ENCODE measurements around the gene RARRES1. TPM values are rescaled to one million over a fixed set of nuclear protein-coding genes. Genes with fewer than 3 reads are reported as not detected.
A peak's percentile ranks its signal among the peaks of the same experiment; 100 is the strongest.
"Not testable (repeated sequence)": the region's sequence is repeated elsewhere in the genome, so short reads cannot be mapped to it uniquely, and the experiment has no call there.

RARRES1 gene
- total RNA-seq, 1 experiment from 2014 or later: 0.73 TPM

DNA sequence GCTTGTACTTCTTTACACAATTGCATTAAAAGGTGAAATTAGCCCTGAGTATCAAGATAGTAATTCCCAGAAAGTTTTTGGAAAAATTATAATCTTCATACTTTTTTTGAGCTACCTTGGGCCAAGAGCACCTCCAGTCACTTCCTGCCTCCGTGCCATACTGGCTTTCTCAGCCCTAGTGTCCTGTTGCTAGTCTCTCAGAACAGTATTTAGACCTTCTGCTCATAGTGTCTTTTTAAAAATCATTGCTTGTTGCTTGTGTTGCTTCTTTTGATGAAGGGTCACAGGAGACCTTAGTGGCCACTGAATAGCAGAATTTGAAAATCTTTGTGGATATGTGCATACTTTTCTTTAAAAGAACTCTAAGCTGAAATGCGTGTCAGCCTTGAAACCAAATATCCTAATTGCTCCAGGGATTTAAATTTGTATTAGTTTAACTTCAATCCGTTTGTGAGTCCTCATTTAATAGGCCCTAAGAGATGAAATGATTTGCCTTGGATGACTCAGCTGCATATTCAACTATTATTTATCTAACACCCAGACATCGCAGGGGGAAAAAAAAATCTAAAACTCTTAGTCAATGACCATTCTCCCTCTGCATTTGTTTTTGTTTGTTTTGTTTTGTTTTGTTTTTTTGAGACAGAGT, 30.7 kb downstream of the RARRES1 start:
- Histone ChIP-seq H3K36me3 (ENCODE audit: low read depth, low read length) (no peaks in the 10 kb centered on the region), H3K4me3 (ENCODE audit: low read length) (no peak overlapping the region), H3K27ac (ENCODE audit: low read length) (peak overlapping the region; percentile 96), H3K9me2 (replicated peaks; ENCODE audit: low read length) (no peaks in the 10 kb centered on the region), H3K4me2 (ENCODE audit: low read length) (peak overlapping the region; percentile 52), H3K9ac (ENCODE audit: low read length) (peak overlapping the region; percentile 77), H3K27me3 (ENCODE audit: low read length) (no peaks in the 10 kb centered on the region), H3K79me2 (ENCODE audit: low read length) (peaks cover 26% of the 10 kb centered on the region), H3K4me1 (ENCODE audit: insufficient read depth, low read length) (peaks cover 78% of the 10 kb centered on the region), H4K20me1 (ENCODE audit: low read length) (no peaks in the 10 kb centered on the region), H2AFZ (ENCODE audit: low read length) (no peak overlapping the region), H3F3A (ENCODE audit: low read length, unreplicated experiment) (peaks cover 11% of the 10 kb centered on the region), H3K9me3 (ENCODE audit: low read length) (no peaks in the 10 kb centered on the region)
- DNase-seq (peak; percentile 62), ATAC-seq (peak; percentile 44)
- CTCF ChIA-PET: no interaction called here
- TF ChIP-seq EZH2phosphoT487 (IDR thresholded peaks at IDR 0.05; ENCODE audit: borderline replicate concordance, low read length) (no peak), EZH2 (IDR thresholded peaks at IDR 0.05; ENCODE audit: low read length, unreplicated experiment) (no peak)
- TF ChIP-seq, protein P1, sequence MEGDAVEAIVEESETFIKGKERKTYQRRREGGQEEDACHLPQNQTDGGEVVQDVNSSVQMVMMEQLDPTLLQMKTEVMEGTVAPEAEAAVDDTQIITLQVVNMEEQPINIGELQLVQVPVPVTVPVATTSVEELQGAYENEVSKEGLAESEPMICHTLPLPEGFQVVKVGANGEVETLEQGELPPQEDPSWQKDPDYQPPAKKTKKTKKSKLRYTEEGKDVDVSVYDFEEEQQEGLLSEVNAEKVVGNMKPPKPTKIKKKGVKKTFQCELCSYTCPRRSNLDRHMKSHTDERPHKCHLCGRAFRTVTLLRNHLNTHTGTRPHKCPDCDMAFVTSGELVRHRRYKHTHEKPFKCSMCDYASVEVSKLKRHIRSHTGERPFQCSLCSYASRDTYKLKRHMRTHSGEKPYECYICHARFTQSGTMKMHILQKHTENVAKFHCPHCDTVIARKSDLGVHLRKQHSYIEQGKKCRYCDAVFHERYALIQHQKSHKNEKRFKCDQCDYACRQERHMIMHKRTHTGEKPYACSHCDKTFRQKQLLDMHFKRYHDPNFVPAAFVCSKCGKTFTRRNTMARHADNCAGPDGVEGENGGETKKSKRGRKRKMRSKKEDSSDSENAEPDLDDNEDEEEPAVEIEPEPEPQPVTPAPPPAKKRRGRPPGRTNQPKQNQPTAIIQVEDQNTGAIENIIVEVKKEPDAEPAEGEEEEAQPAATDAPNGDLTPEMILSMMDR (conservative IDR thresholded peaks at IDR 0.05; ENCODE audit: low read depth, low read length): no peak
- POLR2A ChIA-PET (ENCODE audit: unreplicated experiment): interaction anchor here (0.9 kb wide), 1 partner anchor 131 kb away, joined by 3 read pairs; the partner anchor contains the start of gene MLF1
- BruUV-seq (replicated peaks): no TSS peak
- intact Hi-C loops (cut with micrococcal nuclease): no loop called here

DNA sequence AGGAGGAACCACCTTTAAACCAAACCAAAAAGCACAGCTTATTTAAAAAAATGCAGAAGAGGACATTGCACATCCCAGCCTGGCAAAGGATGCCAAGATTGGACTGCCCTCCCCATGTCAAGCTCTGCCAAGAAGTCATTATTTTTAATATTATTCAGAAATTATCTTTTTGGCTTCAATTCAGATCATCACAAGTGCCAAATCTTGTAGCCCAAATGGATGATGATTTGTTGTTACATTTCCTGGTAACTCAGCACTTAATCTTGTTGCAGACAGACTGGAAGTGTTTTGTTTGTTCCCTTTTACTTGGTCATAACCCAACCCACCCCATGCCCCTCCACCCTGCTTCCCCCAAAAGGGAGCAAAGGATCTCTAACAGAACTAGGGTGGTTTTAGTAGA, 31.7 kb downstream of the RARRES1 start:
- Histone ChIP-seq H3K9me2 (replicated peaks; ENCODE audit: low read length) (no peaks in the 10 kb centered on the region), H3K4me1 (ENCODE audit: insufficient read depth, low read length) (peaks cover 71% of the 10 kb centered on the region), H3K27ac (ENCODE audit: low read length) (peak overlapping the region; percentile 96), H2AFZ (ENCODE audit: low read length) (no peak overlapping the region), H4K20me1 (ENCODE audit: low read length) (no peaks in the 10 kb centered on the region), H3K4me3 (ENCODE audit: low read length) (no peak overlapping the region), H3K36me3 (ENCODE audit: low read depth, low read length) (no peaks in the 10 kb centered on the region), H3K79me2 (ENCODE audit: low read length) (peaks cover 20% of the 10 kb centered on the region), H3K27me3 (ENCODE audit: low read length) (no peaks in the 10 kb centered on the region), H3K9me3 (ENCODE audit: low read length) (no peaks in the 10 kb centered on the region), H3K9ac (ENCODE audit: low read length) (peak overlapping the region; percentile 74; the same call in 1 of the 2 replicates), H3K4me2 (ENCODE audit: low read length) (peak overlapping the region; percentile 33), H3F3A (ENCODE audit: low read length, unreplicated experiment) (peaks cover 11% of the 10 kb centered on the region)
- BruUV-seq (replicated peaks): no TSS peak
- intact Hi-C loops (cut with micrococcal nuclease): no loop called here
- ChIA-PET POLR2A (ENCODE audit: unreplicated experiment) (no interaction called here), CTCF (interaction anchor here (1.1 kb wide), 1 partner anchor 41 kb away, joined by 3 read pairs; no protein-coding TSS in a partner anchor)
- peak; percentile 53 for DNase-seq
- ATAC-seq: no peak
- TF ChIP-seq EZH2 (IDR thresholded peaks at IDR 0.05; ENCODE audit: low read length, unreplicated experiment) (no peak), EZH2phosphoT487 (IDR thresholded peaks at IDR 0.05; ENCODE audit: borderline replicate concordance, low read length) (no peak)
- TF ChIP-seq, protein P1 (conservative IDR thresholded peaks at IDR 0.05; ENCODE audit: low read depth, low read length): no peak

DNA sequence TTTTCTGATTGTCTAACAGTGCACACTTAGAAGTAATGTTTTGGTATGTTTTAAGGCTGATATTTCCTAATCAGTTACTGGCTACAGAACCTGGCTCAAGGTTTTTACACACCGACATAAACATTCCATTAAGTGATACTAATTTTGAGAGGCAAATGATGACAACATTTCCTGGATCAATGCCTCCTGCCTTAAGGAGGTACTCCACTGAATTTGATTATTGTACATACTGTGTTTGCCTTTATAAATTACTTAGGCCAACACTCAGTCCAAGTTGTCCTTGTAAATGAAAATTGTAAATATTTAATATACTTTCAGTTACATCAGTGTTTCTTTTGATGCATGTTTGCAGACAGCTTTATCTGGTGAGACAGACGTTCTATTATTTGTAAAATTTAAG, 35.6 kb downstream of the RARRES1 start:
- Histone ChIP-seq H3K27me3 (ENCODE audit: low read length) (no peaks in the 10 kb centered on the region), H3K9ac (ENCODE audit: low read length) (0 out of 2 replicates have a peak overlapping the region, but pooled peaks have one; percentile 16), H3K9me3 (ENCODE audit: low read length) (no peaks in the 10 kb centered on the region), H3K9me2 (replicated peaks; ENCODE audit: low read length) (no peaks in the 10 kb centered on the region), H3F3A (ENCODE audit: low read length, unreplicated experiment) (peaks cover 11% of the 10 kb centered on the region), H3K4me1 (ENCODE audit: insufficient read depth, low read length) (peaks cover 32% of the 10 kb centered on the region), H3K79me2 (ENCODE audit: low read length) (peaks cover 4% of the 10 kb centered on the region; the same call in 1 of the 2 replicates), H3K4me3 (ENCODE audit: low read length) (no peak overlapping the region), H3K27ac (ENCODE audit: low read length) (peak overlapping the region; percentile 45), H3K4me2 (ENCODE audit: low read length) (peak overlapping the region; percentile 41; the same call in 1 of the 2 replicates), H2AFZ (ENCODE audit: low read length) (no peak overlapping the region), H4K20me1 (ENCODE audit: low read length) (no peaks in the 10 kb centered on the region), H3K36me3 (ENCODE audit: low read depth, low read length) (peaks cover 13% of the 10 kb centered on the region)
- ATAC-seq (peak; percentile 74), DNase-seq (peak; percentile 63)
- ChIA-PET CTCF (no interaction called here), POLR2A (ENCODE audit: unreplicated experiment) (no interaction called here)
- TF ChIP-seq, protein P1 (conservative IDR thresholded peaks at IDR 0.05; ENCODE audit: low read depth, low read length): no peak
- TF ChIP-seq EZH2 (IDR thresholded peaks at IDR 0.05; ENCODE audit: low read length, unreplicated experiment) (no peak), EZH2phosphoT487 (IDR thresholded peaks at IDR 0.05; ENCODE audit: borderline replicate concordance, low read length) (no peak)
- intact Hi-C loops (cut with micrococcal nuclease): loop anchor here (1.0 kb wide), 1 partner anchor 27 kb away; no protein-coding TSS in a partner anchor
- BruUV-seq (replicated peaks): no TSS peak

DNA sequence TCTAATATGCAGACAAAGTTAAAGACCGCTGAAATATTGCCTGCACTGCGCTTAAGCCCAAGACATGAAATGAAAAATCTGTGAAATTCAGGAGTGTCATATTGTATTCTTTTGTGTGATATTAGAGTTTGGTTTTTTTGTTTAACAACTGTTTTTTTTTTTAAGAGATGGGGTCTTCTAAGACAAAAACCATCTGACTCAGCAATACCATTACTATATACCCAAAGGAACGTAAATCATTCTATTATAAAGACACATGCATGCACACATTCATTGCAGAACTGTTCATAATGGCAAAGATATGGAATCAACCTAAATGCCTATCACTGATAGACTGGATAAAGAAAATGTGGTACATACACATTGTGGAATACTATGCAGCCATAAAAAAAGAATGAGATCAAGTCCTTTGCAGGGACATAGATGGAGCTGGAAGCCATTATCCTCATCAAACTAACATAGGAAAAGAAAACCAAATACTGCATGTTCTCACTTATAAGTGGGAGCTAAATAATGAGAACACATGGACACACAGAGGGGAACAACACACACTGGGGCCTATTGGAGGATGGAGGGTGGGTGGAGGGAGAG, 38.3 kb downstream of the RARRES1 start:
- H3K4me3 ChIP-seq (ENCODE audit: low read length); DNase-seq; H3K9me3 ChIP-seq (ENCODE audit: low read length); H3K9me2 ChIP-seq (replicated peaks; ENCODE audit: low read length); H3F3A ChIP-seq (ENCODE audit: low read length, unreplicated experiment); H4K20me1 ChIP-seq (ENCODE audit: low read length); CTCF ChIA-PET; H3K9ac ChIP-seq (ENCODE audit: low read length); ATAC-seq; H3K27me3 ChIP-seq (ENCODE audit: low read length); POLR2A ChIA-PET (ENCODE audit: unreplicated experiment); H3K27ac ChIP-seq (ENCODE audit: low read length); H3K79me2 ChIP-seq (ENCODE audit: low read length); H2AFZ ChIP-seq (ENCODE audit: low read length); BruUV-seq (replicated peaks); H3K4me2 ChIP-seq (ENCODE audit: low read length): not testable (repeated sequence)
- Histone ChIP-seq H3K4me1 (ENCODE audit: insufficient read depth, low read length) (peaks cover 13% of the 10 kb centered on the region; the same call in 1 of the 2 replicates), H3K36me3 (ENCODE audit: low read depth, low read length) (peaks cover 14% of the 10 kb centered on the region)
- intact Hi-C loops (cut with micrococcal nuclease): loop anchor here (5.0 kb wide), 1 partner anchor 923 kb away; no protein-coding TSS in a partner anchor

Data from PC-3 (cell line).